ENCODE data around the gene MRPL53. TPM values are rescaled to one million over a fixed set of nuclear protein-coding genes. Genes with fewer than 3 reads are reported as not detected.

Gene MRPL53
- total and polyA plus RNA-seq, 2 of the 13 experiments (the other 11 are each of a cell fraction or from before 2014, with no cell fraction given), result 34.3 to 51.9 TPM

- peak; percentile 93 for TF ChIP-seq ZEB1 (IDR thresholded peaks at IDR 0.05; ENCODE audit: insufficient replicate concordance, low read depth)
- TF ChIP-seq ZMYM4 (CRISPR knock-in tag; IDR thresholded peaks at IDR 0.05), result peak; percentile 50; the same call in 1 of the 2 replicates
- TF ChIP-seq MTF1 (CRISPR knock-in tag; IDR thresholded peaks at IDR 0.05), result no peak
- TF ChIP-seq BRD4 (CRISPR knock-in tag; IDR thresholded peaks at IDR 0.05), result no peak
- TF ChIP-seq DMAP1 (CRISPR knock-in tag; IDR thresholded peaks at IDR 0.05), result no peak
- no peak for TF ChIP-seq NR2F1 (CRISPR knock-in tag; IDR thresholded peaks at IDR 0.05)
- peak; percentile 86 for TF ChIP-seq HNRNPUL1 (IDR thresholded peaks at IDR 0.05; ENCODE audit: low read depth, low read length)
- TF ChIP-seq HNRNPK (IDR thresholded peaks at IDR 0.05; ENCODE audit: low read depth, low read length, poor library complexity, severe bottlenecking), result no peak
- TF ChIP-seq, protein P1, sequence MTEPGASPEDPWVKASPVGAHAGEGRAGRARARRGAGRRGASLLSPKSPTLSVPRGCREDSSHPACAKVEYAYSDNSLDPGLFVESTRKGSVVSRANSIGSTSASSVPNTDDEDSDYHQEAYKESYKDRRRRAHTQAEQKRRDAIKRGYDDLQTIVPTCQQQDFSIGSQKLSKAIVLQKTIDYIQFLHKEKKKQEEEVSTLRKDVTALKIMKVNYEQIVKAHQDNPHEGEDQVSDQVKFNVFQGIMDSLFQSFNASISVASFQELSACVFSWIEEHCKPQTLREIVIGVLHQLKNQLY (CRISPR knock-in tag; IDR thresholded peaks at IDR 0.05), result no peak; the same call in 1 of the 2 replicates
- TF ChIP-seq ZNF20 (CRISPR knock-in tag; IDR thresholded peaks at IDR 0.05), result no peak
- no peak for TF ChIP-seq PAX8 (CRISPR knock-in tag; IDR thresholded peaks at IDR 0.05; ENCODE audit: borderline replicate concordance)
- TF ChIP-seq PPARG (CRISPR knock-in tag; conservative IDR thresholded peaks at IDR 0.05), result peak; percentile 39; the same call in 1 of the 2 replicates
- TF ChIP-seq ZNF460 (CRISPR knock-in tag; IDR thresholded peaks at IDR 0.05; ENCODE audit: borderline replicate concordance), result no peak
- no peak for TF ChIP-seq XRCC5 (optimal IDR thresholded peaks at IDR 0.05; ENCODE audit: low read length)
- no peak for TF ChIP-seq ZFP62 (CRISPR knock-in tag; IDR thresholded peaks at IDR 0.05)
- no peak for TF ChIP-seq ZNF138 (CRISPR knock-in tag; IDR thresholded peaks at IDR 0.05; ENCODE audit: low read depth)
- no peak for TF ChIP-seq IKZF5 (CRISPR knock-in tag; IDR thresholded peaks at IDR 0.05)
- TF ChIP-seq ZNF30 (CRISPR knock-in tag; IDR thresholded peaks at IDR 0.05), result no peak
- TF ChIP-seq ZBTB49 (CRISPR knock-in tag; IDR thresholded peaks at IDR 0.05; ENCODE audit: borderline replicate concordance), result no peak
- TF ChIP-seq MYNN (CRISPR knock-in tag; IDR thresholded peaks at IDR 0.05; ENCODE audit: low read depth), result no peak
- TF ChIP-seq U2AF2 (IDR thresholded peaks at IDR 0.05; ENCODE audit: low read depth, low read length), result no peak
- peak; percentile 86; the same call in 1 of the 2 replicates for TF ChIP-seq ZNF614 (CRISPR knock-in tag; IDR thresholded peaks at IDR 0.05; ENCODE audit: borderline replicate concordance)
- TF ChIP-seq AGO2 (optimal IDR thresholded peaks at IDR 0.05; ENCODE audit: low read depth, low read length), result no peak
- no peak for TF ChIP-seq SYNCRIP (IDR thresholded peaks at IDR 0.05; ENCODE audit: insufficient read depth, low read depth, low read length)
Measured at GRCh38 chr2:74447230-74447999, 25.1 kb downstream of the MRPL53 start (continued).

Measured in HepG2 (cell line).